HUDEP-2 (cell line): ENCODE data around the gene STAC2.

Experiments
- DNase-seq, 76 experiments: peaks; one replicate each; lab custom pipeline; 2025; ENCODE audit not compliant: unreplicated experiment in 76 of 76; lab: John Stamatoyannopoulos, UW

The STAC2 gene

GRCh38 chr17:39194089-39194984 is 31.4 kb downstream of the STAC2 start:
- DNase-seq, result peak in 7 of 76 experiments; percentile 10 to 33 (median 16)

DNA sequence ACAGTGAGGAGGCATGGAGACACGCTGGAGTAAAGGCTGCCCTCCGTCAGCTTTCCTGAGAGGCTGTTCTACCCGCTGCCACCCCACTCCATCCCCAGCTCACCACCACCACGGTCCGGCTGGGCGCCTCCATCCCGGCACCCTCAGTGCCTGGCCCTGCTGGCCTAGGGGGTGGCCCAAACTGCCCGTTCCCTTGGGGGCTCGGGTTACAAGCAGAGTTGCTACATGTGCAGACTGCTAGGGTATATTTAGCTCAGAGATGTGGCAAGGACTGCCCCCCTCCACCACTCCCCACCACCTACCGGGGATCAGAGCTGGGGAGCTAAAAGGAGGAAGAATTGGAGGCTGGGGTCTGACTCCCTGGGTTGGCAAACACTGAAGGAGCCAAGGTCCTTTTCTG is 32.4 kb downstream of the STAC2 start:
- DNase-seq, result no peak

- DNase-seq, result no peak
These were observed 32.8 kb downstream of the STAC2 start for GRCh38 chr17:39192901-39193300.

- DNase-seq, result no peak
These were observed 33.8 kb downstream of the STAC2 start for GRCh38 chr17:39191750-39192510.

GRCh38 chr17:39187152-39187830 is 38.5 kb downstream of the STAC2 start:
- DNase-seq, result no peak

DNA sequence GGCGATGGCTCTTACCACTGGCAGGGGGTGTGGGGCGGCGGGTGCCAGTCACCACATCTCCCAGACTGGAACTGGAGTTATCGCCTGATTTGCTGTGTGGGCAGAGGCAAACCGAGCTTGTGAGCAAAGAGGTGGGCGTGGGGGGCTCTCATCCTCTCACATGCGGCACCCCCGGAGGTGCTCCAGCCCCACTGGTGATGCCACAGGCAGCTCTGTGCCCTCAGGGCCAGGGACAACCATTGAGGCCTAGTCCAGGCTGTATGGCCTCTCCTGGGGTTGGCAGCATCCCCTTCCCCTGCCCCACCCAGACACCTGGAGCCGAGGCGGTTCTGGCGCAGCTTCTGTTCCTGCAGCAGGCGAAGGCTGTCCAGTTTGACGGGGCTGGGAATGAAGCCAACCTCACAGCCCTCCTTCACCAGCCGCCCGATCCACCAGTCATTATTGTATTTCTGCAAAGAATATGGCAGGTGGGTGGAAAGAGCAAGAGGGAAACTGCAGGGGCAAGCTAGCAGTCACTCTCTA is 39.2 kb downstream of the STAC2 start:
- DNase-seq, result no peak

GRCh38 chr17:39183720-39184119 is 42.0 kb downstream of the STAC2 start:
- DNase-seq, result no peak

- DNase-seq, result no peak
These were observed 42.7 kb downstream of the STAC2 start for GRCh38 chr17:39183045-39183444.

GRCh38 chr17:39181303-39181702 is 44.4 kb downstream of the STAC2 start:
- DNase-seq, result no peak

- peak in 7 of 76 experiments; percentile 5 to 26 (median 13) for DNase-seq
These were observed 47.2 kb downstream of the STAC2 start for GRCh38 chr17:39178536-39178935.

DNA sequence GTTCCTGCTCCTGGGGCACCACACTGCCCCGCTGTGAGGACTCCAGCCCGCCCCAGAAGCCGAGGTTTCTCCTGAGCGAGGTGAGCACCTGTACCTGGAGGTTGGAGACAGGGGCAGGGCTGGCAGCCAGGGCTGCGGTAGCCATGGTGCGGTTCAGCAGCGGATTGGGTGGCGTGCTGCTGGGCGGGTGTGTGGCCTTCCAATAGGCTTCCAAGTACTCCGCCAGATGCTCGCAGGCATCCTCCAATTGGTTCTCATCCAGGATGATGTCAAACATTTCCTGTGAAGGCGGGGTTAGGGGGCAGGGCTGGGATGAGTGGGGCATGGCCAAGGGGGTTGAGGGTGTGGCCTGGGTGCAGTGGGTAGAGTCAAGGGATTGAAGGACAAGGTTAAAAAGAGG is 48.5 kb downstream of the STAC2 start:
- peak in 23 of 76 experiments; percentile 9 to 53 (median 29) for DNase-seq

DNA sequence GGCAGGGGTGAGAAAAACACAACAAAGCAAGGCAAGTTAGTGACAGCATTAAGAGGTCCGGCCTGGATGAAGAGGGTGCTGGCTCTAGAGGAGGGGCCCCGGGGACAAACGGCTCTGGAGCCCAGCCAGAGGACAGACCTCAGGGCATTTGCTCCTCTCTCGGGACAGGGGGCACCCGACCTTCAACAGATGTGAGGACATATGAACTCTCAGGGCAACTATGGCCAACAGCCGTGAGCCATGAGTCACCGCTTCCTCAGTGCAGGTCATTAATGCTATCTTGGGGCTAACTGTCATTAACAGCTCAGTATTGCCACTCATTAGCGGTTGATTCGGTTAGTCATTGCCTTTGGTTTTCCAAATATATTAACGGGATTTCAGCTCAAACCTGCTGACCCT is 50.1 kb downstream of the STAC2 start:
- DNase-seq, result peak in 4 of 76 experiments; percentile 15 to 30 (median 28)

DNA sequence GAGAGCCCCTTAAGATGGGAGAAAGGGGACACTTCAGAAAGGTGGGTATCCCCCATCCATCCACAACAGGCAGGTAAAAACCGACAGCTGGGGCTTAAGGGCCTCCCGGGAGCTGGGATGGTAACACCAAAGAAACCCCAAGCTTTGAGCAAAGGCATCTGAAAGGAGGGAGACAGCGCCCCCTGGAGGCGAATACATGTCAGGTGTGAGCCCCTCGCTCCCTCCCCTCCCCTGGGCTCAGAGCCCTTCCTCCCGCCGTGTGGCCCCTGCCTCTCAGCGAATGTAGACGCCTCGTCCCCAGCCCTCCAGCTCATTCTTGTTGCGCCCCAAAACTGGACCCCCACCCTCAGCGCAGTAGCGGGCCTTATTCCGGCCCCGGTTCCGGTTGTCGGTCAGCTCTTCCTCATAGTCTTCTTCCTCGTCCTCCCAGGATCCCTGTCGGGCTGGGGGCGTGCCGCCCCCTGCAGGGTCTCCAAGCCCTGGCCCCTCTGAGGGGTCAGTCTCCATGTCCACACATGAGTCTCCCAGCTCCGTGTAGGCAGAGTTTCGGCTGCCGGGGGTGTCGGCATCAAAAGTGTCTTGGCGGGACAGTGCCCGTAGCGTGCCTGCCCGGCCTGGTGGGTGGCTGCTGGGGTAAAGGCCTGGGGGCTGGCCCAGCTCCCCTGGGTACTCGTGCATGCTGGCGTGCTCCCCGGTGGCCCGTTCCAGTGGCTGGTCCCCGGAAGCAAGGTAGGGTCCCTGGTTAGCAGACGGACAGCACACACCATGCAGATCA is 50.6 kb downstream of the STAC2 start:
- DNase-seq, result peak in 55 of 76 experiments; percentile 8 to 62 (median 37)

- DNase-seq, result peak in 16 of 76 experiments; percentile 9 to 48 (median 23)
These were observed 52.0 kb downstream of the STAC2 start for GRCh38 chr17:39173526-39174274.

DNA sequence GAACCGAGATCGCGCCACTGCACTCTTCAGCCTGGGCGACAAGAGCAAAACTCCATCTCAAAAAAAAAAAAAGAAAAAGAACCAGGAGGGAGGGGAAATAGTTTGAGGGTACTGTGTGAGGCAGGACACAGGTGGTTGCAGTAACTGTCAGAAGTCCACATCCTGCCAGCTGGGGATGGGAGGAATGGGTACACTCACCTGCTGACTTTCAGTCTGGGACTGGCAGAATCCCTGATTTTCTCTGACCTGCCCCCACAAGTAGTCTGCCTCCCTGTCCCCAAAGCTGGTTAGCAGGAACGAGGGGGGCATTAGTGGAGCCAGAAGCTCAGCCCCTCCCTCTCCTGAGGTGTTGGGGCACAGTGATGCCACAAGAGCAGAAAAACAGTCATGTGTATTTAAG is 52.7 kb downstream of the STAC2 start:
- DNase-seq, result no peak

DNA sequence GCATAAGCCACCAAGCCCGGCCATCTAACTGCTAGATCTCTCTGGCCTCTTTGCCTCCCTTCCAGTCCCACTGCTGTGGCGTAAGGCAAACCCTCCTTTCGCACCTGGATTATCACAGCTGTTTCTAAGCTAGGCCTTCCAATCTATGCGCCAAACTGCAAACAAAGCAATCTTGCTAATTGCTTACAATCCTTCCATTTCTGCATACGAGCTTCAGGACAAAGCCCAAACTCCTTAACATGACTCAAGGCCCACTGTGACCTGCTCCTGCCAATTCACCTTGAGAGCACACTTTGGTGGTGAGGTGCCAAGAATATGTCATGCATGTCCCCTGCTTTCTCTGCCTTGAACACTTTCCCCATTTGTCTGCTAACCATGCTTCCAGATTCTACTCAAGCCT is 53.8 kb downstream of the STAC2 start:
- DNase-seq, result no peak

DNA sequence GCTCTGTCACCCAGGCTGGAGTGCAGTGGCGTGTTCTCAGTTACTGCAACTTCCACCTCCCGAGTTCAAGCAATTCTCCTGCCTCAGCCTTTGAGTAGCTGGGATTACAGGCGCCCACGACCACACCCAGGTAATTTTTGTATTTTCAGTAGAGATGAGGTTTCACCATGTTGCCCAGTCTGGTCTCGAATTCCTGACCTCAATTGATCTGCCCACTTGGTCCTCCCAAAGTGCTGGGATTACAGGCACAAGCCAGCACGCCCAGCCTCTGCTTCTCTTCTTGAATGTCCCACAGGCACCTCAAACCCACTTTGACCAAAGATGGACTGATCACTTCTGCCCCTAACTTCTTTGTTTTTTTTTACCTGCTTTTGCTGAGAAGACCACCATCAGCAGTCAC is 55.2 kb downstream of the STAC2 start:
- DNase-seq, result no peak

- DNase-seq, result no peak
These were observed 55.6 kb downstream of the STAC2 start for GRCh38 chr17:39170109-39170508.

DNA sequence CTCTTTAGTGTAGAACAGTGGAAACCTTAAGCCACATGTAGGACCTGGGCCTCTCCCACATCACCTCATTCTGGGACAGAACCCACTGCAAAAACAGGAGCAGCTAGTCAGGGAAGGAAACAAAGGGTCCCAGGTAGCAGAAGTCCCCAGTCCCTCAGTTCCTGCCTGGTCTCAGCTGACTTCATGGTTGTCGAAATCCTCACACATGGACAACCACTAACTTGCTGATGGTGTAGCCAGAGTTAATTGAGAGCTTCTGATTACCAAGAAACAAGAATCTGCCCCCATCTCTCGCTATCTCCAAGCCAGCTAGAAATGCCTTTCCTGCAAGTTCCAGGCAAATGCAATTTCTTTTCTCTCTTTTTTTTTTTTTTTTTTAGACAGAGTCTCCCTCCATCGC is 56.2 kb downstream of the STAC2 start:
- no peak for DNase-seq
